ENCODE data around the gene LSM11.

LSM11 gene

DNA sequence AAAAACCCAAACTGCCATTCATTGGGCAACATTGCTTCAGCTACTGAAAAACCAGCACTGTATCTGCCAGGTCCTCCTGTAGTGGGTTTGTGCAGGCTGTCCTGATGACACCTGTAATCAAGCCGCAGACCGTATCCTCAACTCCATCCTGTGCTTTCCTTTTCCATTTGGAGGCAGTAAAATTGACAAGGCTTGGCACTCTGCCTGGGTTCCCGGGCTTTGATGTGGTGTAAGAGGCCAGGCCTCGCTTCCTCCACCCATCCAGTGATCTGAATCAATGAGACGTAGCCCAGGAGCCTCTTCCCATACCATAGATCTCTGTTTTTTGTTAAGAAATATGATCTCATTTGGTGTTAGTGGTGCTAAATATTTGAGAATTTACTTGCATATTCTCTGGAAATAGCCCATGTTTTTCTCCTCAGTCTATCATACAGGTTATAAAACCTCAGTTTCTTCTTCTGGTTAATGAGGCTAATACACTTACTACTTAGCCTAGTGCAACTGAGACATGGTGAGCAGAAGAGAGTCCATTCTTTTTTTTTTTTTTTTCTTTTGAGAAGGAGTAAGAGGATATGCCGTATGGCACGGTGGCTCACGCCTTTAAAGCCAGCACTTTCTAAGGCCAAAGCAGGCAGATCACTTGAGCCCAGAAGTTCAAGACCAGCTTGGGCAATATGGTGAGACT lies 34.8 kb downstream of the LSM11 start:
- no peak for DNase-seq

- no peak for DNase-seq
These were observed 35.7 kb downstream of the LSM11 start for GRCh38 chr5:157779221-157779620.

- no peak for DNase-seq
These were observed 42.3 kb downstream of the LSM11 start for GRCh38 chr5:157785801-157786200.

DNA sequence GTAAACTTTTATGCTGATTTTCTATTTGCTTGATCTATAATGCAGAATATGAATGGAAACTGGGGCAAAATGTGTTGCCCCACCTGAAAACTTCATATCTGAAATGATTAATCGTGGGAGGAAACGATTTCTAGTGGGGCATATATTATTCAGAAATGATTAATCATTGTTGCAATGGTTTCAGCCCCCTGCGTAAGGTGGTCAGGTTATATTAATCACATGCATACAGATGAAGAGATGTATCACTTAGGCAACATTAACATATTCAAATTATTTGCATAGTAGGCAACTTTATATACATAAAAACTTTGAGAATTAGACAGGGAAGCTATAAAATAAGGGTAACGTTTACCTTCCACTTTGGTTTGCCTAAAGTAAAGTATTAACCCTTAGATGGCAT lies 49.8 kb downstream of the LSM11 start:
- DNase-seq: no peak

DNA sequence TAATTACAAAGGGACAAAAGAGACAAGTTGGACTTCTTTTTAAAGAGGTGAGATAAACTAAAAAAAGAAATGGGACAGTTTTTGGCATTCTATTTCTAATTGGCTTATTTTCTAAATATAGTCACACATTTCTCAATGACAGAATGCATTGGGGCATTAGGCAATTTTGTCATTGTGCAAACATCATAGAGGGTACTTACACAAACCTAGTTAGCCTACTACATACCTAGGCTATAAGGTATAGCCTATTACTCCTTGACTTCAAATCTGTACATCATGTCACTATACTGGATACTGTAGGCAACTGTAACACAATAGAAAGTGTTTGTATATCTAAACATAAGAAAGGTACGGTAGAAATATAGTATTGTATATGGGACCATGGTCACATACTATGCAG lies 56.1 kb downstream of the LSM11 start:
- no peak for DNase-seq

GRCh38 chr5:157800137-157800536 lies 56.6 kb downstream of the LSM11 start:
- DNase-seq: no peak

- DNase-seq: no peak
These were observed 59.2 kb downstream of the LSM11 start for GRCh38 chr5:157802736-157803135.

DNA sequence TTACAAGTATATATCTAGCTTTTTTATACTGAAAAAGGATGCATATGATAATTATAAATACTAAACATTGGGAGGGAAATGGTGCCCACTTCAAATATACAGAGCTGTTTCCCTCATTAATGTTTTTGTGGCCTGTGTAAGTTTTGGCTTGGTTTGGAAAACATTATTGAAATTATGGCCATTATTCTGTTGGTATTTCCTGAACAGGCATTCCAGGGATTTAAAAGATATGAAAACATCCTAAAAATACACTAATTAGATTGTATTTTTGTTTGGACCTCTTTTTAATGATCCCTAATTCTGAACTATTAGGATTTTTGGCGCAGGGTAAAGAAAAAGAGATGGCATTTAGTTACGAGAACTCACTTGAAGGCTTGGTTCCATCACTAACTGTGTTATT lies 64.5 kb downstream of the LSM11 start:
- DNase-seq: no peak

Data from activated CD8-positive, alpha-beta memory T cell treated with anti-CD3 and anti-CD28 coated beads, Interleukin-2, amount 50 U/mL, for 4 hours (primary cell).